Activated CD4-positive, alpha-beta T cell treated with anti-CD3 and anti-CD28 coated beads, Interleukin-2, amount 50 U/mL, for 4 hours (primary cell): ENCODE results near the gene KCNJ16.

Experiments used
- DNase-seq, 2 experiments: peaks; one replicate each; pipeline ENCODE4 v3.0.0-alpha.2; 2020

Gene KCNJ16

GRCh38 chr17:70172923-70173322, 97.9 kb downstream of the KCNJ16 start:
- no peak for DNase-seq

- DNase-seq = no peak
These were observed 98.7 kb downstream of the KCNJ16 start for GRCh38 chr17:70173681-70174080.

GRCh38 chr17:70181376-70181775, 106.4 kb downstream of the KCNJ16 start:
- no peak for DNase-seq

- no peak for DNase-seq
These were observed 106.8 kb downstream of the KCNJ16 start for GRCh38 chr17:70181866-70182265.

GRCh38 chr17:70183508-70183907, 108.5 kb downstream of the KCNJ16 start:
- DNase-seq = no peak

- DNase-seq = no peak
These were observed 109.2 kb downstream of the KCNJ16 start for GRCh38 chr17:70184207-70184606.

GRCh38 chr17:70184770-70185169, 109.7 kb downstream of the KCNJ16 start:
- DNase-seq = no peak
